Fibroblast of skin of left biceps (primary cell): Measurements from ENCODE around the gene PPTC7.
"Not testable (repeated sequence)": the region's sequence is repeated elsewhere in the genome, so short reads cannot be mapped to it uniquely, and the experiment has no call there.

Experiments used
- DNase-seq, 2 experiments: peaks; one replicate each; pipeline ENCODE4 v3.0.0-alpha.2; 2013; ENCODE audit warnings: low read depth in 2 of 2

The PPTC7 gene

DNA sequence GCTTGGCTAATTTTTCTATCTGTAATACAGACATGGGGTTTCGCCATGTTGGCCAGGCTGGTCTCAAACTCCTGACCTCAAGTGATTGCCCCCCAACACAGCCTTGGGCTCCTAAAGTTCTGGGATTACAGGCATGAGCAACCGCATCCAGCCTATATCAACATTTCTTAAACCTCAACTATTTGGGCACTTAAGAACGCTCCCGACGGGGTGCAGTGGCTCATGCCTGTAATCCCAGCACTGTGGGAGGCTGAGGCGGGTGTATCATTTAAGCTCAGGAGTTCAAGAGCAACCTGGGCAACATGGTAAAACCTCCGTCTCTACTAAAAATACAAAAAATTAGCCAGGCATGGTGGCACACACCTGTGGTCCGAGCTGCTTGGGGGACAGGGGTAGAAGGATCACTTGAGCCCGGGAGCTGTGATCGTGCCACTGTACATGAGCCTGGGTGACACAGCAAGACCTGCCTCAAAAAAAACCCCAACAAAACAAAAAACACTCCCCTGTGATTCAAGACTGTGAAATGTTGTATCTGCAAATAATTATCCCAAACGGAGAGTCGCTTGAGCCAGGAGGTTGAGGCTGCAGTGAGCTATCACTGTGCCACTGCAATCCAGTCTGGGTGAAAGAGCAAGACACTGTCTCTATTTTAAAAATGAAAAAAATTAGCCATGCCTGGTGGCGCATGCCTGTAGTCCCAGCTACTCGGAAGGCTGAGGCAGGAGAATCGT lies 21.5 kb downstream of the PPTC7 start:
- DNase-seq: no peak

DNA sequence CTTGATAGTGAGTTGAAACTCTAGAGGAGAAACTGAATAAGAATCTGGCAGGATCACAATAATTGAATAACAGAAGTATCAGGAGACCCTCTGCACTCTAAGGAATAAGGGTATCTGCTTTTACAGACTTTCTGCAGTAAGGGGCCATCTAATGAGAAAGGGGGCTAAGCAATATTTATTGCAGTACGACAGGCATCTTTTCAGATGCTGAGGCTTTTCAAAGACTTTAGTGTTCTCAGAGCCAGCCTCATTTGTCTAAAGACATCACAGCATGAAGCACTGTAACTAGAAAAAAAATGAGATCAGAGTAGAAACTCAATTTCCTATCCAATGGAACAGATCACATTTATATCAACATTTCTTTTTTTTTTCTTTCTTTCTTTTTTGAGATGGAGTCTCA lies 22.2 kb downstream of the PPTC7 start:
- no peak for DNase-seq

DNA sequence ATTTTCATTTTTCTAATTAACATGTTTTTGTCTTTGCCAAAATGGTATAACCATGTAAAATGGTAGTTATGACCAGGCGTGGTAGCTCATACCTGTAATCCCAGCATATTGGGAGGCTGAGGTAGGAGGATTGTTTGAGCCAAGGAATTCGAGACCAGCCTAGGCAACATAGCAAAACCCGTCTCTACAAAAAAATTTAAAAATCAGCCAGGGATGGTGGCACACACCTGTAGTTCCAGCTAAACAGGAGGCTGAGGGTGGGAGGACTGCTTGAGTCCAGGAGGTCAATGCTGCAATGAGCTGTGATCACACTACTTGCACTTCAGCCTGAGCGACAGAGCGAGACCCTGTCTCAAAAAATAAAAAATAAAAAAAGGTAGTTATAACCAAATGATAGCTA lies 23.1 kb downstream of the PPTC7 start:
- no peak for DNase-seq

DNA sequence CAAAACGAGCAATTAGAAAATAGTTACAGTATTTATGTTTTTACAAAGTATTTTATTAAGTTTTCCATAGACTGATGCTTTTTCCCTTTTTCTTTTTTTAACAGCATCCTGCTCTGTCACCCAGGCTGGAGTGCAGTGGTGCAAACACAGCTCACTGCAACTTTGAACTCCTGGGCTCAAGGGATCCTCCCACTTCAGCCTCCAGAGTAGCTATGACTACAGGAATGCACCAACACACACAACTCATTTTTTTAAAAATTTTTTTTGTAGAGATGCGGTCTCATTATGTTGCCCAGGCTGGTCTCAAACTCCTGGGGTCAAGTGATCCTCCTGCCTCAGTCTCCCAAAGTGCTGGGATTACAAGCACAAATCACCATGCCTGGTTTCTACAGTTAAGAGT lies 24.2 kb downstream of the PPTC7 start:
- DNase-seq: not testable (repeated sequence)

DNA sequence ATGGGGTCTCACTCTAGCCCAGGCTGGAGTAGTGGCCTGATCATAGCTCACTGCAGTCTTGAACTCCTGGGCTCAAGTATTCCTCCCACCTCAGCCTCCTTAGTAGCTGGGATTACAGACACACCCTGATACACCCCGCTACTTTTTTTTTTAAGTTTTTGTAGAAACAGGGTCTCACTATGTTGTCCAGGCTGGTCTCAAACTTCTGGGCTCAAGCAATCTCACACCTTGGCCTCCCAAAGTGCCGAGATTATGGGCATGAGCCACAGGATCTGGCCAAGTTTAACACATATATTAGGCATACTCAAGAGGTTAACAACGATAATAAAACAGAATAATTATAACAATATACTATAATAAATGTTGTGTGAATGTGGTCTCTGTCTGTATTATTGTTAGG lies 25.8 kb downstream of the PPTC7 start:
- no peak for DNase-seq

DNA sequence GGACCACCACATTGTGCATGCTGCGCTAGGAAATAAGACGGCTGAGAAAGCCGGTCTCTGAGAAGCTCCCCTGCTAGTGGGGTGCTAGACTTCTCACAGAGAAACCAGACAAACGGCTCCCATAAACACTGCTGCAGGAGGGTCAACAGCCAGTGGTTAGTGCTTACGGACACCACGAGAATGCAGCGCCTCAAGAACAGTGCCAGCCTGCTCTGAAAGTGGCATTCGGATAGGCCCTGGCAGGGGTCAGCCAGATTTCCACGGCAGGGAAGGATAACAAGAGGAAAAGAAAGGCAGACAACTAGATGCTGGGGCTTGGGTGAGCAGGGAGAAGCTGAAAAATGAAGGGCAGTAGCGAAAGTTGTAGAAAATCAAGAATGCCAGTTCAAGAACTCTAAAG lies 26.4 kb downstream of the PPTC7 start:
- DNase-seq: no peak

DNA sequence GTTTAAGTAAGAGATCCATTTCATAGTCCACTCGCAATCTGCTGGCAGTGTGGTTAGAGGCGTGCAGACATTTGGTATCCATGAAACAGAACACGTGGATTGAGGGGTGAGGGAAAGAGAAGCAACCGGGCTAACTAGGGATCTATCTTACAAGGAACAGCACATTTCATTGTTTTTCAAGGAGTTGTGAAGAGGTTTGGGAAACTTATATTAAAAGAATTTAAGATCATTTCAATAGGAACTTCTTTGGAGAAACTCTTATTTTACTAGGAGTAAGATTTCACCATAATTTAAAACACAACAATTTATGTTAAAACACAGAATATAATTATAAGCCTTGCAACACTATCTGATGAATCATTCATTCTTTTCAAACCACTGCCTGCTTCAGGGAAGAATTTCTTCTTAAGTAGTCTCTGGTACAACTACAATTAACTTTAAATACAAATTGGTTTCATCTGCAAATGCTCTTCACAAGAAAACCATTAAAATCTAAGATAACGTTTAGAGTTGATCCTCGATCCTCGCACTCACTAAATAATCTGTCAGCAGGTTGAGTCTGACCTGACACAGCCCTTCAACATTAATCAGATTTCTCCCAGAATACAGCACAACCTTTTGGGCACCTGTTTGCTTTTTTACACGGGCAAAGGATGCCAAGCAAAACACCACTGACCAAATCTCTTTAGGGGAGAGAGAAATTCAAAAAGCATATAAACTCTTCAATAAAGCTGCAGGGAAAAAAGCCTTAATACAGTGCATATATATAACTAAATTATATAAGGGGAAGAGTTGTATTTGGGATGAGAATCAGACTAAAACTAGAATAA lies 27.3 kb downstream of the PPTC7 start:
- DNase-seq: peak in 1 of 2 experiments; percentile 61

DNA sequence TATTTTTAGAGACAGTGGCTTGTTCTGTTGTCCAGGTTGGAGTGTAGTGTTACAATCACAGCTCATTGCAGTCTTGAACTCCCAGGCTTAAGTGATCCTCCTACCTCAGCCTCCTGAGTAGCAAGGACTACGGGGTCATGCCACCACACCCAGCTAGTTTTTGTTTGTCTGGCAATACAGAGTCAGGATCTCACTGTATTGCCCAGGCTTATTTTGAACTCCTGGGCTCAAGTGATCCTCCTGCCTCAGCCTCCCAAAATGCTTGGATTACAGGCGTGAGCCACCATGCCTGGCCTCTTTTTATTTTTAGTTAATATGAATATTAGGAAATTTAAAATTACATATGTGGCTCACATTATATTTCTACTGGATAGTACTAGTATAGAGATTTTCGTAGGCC lies 28.9 kb downstream of the PPTC7 start:
- DNase-seq: no peak

DNA sequence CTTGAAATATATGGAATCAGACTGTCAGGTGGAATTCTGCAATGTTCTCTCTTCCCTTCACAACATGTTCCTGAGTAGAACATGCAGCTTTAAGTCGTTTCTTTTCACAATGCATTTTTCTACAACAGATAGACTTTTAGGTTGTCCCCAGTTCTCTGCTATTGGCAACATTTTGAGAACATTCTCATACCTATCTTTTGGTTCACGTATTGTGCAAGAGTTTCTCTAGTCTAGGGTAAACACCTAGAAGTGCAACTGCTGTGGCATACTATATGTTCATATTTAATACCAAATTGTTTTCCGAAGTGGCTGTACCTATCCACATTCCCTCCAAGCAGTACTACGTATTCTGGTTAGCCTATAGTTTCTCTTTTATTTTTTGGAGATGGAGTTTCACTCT lies 32.1 kb downstream of the PPTC7 start:
- no peak for DNase-seq

DNA sequence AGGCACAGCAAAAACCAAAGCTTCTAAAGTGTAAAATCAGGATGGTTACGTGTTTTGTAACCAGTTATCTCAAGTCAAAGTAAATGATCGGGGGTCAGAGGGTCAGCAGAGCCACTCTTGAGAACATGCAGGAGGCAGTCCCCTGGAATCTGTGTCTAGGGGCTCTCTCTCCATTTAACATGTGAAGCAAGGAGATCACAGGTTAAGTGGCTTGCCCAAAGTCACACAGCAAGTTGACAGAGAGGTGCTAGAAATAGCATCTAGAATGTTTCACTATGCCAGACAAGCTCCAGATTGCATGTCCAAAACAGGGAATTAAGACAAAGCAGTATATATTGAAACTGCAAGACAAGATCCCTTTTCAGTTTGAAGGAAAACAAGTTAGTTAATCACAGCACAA lies 33.4 kb downstream of the PPTC7 start:
- no peak for DNase-seq

DNA sequence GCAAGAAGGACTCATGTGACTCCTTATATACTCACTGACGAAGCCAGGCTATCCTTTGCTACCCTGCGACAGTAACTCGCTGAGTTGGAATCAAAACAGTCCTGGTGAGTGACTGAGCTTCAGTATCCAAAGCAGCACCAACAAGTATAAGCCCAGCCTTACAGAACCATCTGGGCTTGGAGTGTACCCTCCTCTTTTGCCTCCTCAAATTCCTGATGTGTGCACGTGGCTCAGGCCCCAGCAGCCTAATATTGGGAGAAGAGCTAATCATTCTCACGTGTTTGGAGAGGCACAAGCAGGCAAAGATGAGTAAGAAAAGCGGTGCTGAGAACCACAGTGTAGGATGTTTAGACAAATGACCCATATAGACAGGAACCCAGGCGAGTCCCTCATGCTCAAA lies 34.4 kb downstream of the PPTC7 start:
- no peak for DNase-seq

DNA sequence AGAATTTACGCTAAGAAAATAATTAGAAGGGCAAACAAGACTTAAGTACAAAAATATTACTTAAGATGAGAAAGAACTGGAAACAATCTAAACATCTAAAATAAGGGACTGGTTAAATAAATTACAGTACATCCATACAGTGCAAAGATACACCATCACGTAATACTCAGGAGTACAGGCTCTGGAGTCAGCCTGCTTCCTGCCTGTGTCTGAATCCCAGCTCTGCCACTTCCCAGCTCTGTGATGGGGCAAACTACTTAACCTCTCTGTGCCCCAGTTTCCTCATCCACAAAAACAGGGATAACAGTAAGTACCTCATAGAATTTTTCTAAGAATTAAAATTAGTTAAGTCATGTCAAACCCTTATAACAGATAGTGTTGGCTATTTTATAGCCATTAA lies 36.0 kb downstream of the PPTC7 start:
- no peak for DNase-seq

DNA sequence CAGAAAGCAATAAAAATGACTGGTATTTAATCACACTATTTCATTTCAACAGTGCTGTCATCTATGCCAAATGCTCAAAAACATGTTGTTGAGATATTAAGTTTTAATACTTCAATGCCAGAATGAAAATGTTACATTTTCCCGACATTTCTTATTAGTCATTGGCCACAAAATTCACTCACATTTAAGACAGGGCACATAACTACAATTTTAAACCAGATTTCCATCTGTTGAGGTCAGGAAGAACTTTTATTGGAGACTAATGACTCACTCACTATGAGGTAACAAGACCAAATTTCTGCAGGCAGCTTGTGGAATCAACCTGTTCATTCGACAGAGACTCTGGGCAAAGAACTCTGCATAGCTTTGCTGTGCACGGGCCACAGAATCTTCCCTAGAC lies 36.8 kb downstream of the PPTC7 start:
- peak; percentile 87 to 89 for DNase-seq

DNA sequence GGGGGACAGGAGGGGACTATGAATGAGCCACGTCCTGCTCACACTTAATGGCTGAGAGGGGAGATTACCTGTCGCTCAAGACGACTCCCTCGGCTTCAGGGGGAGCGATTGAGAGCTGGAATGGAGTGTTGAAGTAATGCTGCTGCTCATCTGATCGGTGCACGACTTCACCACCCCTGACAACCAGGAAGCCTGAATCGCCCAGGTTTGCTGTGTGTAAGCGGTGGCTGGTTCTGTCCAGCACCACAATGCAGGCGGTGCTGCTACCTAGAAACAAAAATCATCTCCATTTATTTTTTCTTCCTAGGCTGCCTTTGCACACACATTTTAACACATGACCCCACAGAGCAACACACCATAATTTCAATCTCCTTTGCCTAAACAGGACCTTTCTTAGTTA lies 37.3 kb downstream of the PPTC7 start:
- no peak for DNase-seq

DNA sequence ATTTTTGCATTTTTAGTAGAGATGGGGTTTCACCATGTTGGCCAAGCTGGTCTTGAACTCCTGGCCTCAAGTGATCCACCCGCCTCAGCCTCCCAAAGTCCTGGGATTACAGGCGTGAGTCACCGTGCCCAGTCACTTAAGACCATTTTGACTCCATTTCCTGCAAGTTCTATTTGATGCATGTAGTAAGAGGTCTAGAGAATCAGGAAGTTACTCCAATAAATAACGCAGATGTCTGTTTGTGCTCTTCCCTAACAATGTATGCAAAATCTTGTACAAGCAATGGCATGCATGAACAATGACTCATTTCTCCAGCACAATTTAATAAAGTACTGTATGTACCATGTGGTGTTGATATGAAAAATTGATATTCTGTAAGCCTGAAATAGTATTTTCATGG lies 37.9 kb downstream of the PPTC7 start:
- peak; percentile 91 to 94 for DNase-seq

DNA sequence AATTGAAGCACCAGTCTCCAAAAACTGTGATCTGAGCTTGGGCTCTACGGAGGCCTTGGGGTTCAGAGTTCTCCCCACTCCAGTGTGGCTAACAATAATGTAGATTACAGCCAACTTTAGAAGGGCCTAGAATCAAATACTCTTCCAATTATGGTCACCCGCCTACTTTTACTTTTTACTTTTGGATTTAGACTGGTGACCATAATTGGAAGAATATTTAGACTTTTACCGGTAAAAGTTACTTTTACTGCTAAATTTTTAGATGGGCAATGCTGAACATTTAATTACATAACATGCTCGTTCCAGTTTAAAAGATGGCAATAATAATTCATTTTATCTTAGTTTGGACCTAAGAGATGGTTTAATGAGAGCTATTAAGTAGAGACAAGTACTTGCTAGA lies 39.2 kb downstream of the PPTC7 start:
- DNase-seq: no peak

DNA sequence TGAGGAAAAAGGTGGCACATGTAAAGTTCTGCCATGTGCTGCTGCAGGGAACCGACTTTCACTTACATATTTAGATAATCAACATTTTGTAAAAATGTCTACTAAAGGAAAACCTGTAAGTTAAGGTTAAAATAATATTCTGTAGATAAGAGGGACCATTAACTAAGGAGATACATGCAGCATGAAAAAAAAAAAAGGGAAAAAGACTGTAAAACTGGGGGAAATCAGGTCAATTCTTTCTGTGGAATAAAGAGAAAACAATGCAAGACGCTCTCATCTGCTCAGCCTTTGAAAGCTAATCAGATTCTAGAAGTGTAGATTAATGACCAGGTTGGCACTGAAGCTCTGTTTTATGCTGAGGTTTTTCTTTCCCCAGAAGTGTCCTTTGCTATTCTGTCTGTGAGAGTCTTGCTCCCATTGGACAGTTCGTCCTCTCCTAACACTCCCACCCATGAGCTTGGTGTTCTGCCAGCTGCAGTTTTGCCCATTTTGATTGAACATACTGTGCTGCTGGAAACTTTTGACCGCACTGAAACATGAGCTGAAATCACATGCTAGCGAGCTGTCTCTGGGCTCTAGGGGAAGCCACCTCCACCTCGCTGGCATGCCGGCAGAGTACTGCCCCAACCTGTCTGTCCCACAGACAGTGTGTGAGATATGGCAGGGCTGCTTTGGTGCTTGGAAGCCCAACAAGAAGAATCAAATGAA lies 39.7 kb downstream of the PPTC7 start:
- DNase-seq: no peak

DNA sequence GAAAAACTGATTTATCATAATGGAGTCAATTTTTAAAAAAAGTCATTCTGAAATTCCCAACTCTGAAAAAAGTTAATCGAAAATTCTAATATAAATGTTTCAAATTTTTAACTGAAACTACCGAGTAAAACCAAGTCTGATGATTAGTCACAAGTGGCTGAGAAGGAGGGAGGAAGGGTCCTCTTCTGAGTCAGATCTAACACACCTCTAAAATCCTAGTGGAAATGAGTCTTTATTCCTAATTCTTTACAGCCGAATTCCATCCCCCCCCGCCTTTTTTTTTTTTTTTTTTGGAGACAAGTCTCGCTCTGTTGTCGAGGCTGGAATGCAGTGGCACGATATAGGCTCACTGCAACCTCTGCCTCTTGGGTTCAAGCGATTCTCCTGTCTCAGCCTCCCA lies 43.1 kb downstream of the PPTC7 start:
- DNase-seq: no peak

DNA sequence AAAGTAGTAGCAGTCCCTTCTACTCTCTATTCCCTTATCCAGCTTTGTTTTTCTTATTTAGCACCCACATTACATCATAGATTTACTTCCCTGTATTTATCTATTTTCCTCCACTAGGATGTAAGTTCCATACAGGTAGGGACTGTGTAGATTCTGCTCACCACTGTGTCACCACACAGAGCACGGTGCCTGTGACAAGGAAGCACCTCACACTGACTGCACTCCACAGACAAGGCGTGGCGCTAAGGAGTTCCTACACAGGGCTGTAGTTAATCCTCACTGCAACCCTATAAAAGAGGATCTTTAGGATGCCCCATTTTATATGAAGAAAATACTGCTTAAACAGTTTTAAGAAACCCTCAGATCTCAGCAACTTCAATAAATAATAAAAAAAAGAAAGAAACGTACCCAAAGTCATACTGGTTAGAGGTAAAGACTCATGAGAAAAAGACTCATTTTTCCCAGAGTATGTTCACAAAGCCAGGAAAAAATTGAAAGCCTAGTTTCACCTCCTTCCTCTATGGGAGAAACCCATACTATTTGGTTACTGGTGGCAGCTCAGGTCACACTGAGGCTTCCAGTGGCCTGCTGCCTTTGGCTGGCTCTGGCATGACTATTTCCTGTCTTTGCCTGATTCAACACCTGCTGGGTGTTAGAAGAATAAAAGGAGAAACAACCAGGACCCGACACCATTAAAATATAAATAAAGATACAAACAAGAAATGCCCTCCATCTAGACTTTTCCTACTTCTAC lies 44.1 kb downstream of the PPTC7 start:
- no peak for DNase-seq

DNA sequence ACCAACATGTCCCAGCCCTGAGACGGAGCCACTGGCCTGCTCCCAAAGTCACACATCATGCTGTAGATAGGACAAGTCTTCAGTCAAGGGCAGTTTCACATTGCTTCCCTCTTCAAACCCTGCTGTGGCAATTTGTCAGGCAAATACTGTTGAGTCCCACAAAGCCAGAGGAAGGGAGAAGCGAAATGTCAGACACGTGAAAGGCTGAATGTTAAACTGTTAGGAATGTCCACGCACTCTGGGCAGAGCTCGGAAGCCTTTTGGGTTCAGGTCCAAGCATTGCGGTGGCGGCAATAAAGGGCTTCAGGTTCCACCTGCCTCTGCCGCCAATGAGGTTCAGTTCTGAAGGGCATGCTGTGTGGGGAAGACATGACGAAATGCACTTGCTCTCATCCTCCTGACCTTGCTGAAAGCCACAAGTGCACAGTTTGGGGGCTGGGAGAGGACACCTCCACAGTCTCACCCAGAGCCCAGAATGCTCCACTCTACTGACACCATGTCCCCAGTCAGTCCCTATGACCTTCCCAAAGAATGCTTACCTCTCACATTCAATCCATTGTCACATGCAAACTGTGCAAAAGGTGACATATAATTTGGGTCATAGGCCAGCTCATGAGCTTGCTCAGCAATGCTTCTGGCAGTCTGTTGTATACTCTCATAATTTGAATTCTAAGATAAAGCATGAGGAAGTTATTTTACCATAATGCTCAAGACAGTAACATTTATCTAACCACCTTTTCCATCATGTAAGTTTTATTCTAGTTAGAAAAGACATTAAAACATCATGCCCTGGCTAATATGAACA lies 45.3 kb downstream of the PPTC7 start:
- no peak for DNase-seq
